Inflammatory macrophage (primary cell): Measurements from ENCODE around the gene TRAF3IP3.

ENCODE experiments used
- DNase-seq, 2 donors: peaks; one replicate each; pipeline ENCODE4 v3.0.0-alpha.2; 2020 to 2022

TRAF3IP3 gene

DNA sequence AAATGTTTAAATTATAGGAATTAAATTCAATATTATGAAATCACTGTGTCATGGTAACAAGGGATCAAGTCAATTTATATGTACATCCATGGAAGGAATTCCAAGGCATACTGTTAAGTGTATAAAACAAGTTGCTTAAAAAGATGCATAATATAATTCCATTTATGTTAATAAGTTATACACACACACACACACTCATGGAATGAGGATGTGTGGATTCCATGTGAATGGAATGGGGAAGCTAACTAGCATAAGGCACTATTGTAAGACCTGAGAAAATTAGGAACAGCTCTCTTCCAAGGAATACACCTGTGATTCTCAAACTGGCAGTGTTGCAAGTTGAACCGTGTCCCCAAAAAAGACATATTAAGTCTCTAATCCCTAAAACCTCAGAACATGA is 17.6 kb upstream of the TRAF3IP3 start:
- DNase-seq: no peak

DNA sequence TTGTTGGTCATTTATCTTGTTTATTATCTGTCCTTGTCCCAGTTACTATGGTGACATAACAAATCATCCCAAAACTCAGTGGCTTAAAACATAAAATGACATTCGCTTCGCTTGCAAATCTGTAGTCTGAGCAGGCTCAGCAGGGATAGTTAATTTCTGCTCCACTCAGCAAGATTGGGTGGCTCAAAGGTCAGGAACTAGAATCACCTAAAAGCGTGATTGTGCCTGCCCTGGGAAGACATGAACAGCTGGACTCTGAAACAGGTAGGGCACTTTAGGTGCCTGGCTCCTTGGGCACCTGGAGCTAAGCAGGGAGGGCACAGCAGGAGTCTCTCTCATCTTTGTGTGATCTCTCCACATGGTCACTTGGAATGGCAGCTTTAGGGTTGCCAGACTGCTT is 14.7 kb upstream of the TRAF3IP3 start:
- no peak for DNase-seq

GRCh38 chr1:209741889-209742288 is 14.0 kb upstream of the TRAF3IP3 start:
- DNase-seq: no peak

GRCh38 chr1:209742409-209743144 is 13.3 kb upstream of the TRAF3IP3 start:
- DNase-seq: no peak

DNA sequence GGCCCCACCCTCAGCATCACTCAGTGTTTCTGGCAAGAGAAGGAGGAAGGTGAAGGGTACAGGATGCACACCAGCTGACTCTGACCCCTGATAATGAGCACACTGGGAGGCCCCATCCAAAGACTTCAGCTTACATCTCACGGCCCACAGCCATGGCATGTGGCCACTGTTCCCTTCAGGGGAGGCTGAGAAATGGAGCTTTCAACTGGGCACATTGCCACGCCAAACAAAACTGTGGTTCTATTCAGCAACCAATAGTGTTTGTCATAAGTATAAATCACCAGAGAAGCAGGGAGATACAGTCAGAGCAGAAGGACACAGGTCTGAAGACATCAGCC is 12.7 kb upstream of the TRAF3IP3 start:
- DNase-seq: no peak

DNA sequence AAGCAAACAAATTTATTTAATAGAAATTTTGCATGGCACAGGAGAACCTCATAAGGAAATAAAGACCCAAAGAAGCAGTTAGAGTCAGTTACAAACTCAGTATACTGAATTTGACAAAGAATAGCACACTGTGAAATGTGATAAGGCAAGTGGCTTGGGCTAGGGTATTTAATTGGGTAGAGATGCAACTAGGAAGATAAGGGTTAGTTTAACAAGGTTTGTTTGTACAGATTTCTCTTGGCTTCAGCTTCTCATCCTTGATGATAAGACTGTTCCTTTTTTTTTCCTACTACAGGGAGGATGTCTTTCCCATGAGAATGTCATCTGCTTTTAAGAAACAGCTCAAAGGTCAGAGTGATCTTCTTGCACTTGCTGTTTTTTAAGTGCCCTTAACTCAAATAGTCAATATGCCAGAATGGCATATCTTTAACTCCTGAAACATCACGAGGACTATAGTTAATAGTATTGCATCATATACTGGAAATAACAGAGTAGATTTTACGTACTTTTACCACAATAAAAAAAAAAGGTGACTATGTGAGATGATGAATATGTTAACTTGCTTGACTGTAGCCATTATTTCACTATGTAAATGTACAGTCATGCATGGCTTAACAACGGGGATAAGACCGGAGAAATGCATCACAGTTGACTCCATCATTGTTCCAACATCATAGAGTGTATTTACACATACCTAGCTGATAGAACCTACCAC is 9.2 kb upstream of the TRAF3IP3 start:
- DNase-seq: no peak

GRCh38 chr1:209747580-209748262 is 8.1 kb upstream of the TRAF3IP3 start:
- DNase-seq: peak; percentile 82 to 83

- DNase-seq: no peak
These were observed 7.2 kb upstream of the TRAF3IP3 start for GRCh38 chr1:209748620-209749019.

GRCh38 chr1:209749205-209749604 is 6.6 kb upstream of the TRAF3IP3 start:
- DNase-seq: no peak

DNA sequence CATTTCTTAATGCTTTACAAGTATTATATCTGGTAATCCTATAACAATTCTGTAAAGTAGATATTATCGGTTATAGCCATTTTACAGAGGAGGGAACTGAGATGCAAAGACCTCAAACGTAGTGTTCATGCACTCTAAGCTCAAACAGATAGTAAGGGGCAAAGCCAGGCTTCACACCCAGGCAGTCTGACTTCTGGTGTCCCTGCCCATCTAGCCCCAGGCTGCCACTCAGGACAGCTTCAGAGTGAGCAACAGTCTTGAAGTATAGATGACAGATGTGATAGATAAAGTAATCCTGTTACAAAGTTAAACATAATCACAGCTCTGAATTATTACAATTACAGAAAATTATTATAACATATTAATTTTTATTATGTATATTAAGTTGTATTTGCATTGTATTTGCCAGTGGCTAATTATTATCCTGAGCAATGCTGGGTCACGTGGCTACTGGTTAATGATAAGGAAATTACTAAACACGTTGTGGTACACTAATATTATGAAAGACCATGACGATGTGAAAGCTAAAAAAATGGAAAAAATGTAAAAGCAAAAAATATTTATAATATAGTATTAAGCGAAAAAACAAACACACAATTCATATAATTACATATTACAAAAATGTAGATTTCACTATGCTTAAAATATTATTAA is 6.1 kb upstream of the TRAF3IP3 start:
- DNase-seq: no peak

GRCh38 chr1:209751627-209752231 is 4.1 kb upstream of the TRAF3IP3 start:
- DNase-seq: no peak

GRCh38 chr1:209752890-209753289 is 3.0 kb upstream of the TRAF3IP3 start:
- no peak for DNase-seq

DNA sequence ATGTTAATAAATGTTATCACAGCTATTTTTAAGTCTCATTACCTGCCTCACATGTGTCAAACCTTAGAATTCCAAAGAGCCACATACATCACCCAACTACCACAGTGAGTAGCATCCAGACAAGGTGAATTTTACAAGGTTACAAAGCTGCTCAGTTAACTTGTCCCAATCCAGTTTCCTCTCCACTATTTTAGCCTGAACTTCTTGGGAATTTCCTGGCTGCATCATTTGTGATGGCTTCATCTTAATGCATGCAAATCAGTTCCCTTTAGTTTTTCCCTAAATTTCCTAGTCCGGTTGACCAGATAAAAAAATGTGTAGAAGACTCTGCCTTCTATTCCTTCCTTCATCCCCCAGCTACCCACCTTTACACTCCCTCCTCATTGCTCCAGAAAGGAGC is 597 bp upstream of the TRAF3IP3 start:
- DNase-seq: no peak

DNA sequence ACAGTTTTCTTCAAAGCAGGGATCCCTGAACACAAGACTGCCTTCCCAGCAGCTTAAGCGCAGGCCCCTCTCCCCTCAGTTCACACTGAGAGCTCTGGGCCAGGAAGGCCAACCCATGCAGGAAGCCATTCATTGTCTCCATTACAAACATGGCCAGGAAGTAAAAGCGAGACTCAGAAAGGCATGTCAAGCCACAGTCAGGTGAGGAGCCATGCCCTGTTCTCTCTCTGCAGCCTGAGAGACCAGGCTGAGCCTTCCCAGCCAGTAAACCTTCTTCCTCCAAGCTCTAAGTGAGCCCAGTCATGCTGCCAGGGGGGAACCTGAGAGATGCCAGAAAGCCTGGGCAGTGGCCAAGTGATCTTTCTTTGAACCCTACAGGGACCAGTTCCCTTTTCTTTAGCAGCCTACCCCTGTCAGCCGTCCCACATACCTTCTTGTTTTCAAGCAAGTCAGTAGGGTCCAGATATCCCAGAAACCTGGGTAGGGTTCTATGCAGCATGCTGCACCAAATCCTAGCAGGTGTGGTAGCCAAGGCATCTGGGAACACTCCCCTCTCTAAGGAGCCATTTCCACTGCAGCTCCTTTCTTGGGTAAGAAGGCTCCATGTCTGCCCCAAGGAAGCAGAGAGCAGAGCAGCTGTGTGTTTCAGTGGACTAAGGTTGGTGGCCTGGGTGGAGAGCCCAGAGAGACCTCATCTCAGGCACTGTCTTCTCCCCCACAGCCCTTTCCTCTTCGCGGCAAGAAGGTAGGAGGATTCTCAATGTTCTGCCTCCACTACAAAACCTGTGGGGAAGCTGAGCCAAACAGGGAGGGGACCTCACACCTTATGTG is 977 bp downstream of the TRAF3IP3 start:
- DNase-seq: peak; percentile 74 to 76

DNA sequence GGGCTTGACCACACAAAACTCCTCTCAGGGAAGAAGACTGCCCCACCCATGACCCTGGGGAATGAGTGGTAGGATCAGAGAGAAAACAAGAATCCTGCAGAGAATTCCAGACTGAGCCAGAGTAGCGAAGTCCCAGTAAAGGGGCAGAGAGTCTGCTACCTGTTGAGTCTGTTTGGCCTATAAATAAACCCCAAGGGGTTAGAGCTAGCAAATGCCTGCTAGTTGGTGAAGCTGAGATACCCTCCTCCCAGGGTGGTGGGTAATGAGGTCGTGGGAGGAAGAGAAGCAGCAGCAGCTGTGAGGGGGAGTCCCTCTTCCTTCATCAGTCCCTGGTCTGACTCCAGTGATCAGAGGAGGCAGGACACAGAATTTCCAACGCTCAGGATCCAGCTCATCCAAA is 2.5 kb downstream of the TRAF3IP3 start:
- no peak for DNase-seq

- no peak for DNase-seq
These were observed 4.0 kb downstream of the TRAF3IP3 start for GRCh38 chr1:209759829-209760359.

GRCh38 chr1:209761011-209761635 is 5.3 kb downstream of the TRAF3IP3 start:
- peak; percentile 68 to 81 for DNase-seq

DNA sequence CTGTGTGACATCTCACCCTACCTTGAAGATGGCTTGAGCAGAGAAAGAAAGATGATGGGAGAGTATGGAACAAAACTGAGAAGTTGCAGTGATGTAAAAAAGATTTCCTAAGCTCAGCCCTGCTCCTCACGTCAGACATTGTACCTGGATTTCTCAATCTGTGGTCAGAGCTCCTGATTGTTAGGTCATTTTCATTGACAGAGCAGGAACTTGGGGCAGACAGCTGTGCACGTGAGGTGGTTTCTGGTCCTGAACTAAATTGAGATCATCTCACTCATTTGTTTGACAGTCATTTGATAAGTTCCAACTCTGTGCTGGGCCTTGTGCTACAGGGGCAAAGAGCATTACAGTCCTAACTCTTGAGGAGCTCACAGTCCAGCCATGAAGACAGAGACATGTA is 10.2 kb downstream of the TRAF3IP3 start:
- peak; percentile 85 to 90 for DNase-seq

DNA sequence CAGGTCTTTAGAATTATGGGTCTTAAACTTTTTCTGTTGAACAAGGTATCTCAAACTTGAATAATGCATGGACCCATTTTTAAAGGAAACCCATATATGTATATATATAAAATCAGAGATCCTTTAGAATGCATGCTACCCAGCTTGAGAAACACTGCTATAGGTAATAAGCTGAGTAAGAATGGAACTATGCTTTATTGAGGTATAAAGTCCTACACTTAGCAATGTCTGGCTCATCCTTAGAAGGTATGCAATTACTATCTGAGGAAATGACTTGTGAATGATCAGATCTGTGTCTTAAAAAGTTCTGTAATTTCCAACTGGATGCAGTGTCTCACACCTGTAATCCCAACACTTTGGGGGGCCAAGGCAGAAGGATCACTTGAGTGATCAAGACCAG is 11.2 kb downstream of the TRAF3IP3 start:
- no peak for DNase-seq

DNA sequence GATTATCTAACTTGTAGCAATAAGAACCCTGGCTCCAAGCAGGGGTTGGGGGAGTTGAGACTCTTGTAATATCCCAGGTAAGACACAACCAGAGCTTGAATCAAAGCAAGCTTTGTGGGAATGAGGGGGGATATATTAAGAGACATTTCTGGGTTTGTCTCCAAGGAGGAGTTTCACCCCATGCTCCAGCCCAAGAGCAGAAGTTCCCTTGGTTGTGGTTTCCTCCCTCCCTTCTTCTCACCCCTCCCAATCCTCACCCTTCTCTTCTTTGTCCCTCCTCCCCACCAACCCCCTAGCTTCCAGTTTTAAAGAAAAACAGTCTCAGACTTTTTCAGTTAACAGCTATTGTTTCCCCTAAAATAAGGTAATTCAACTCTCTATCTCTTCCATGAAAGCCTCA is 11.9 kb downstream of the TRAF3IP3 start:
- peak in 1 of 2 donors; percentile 38 for DNase-seq

DNA sequence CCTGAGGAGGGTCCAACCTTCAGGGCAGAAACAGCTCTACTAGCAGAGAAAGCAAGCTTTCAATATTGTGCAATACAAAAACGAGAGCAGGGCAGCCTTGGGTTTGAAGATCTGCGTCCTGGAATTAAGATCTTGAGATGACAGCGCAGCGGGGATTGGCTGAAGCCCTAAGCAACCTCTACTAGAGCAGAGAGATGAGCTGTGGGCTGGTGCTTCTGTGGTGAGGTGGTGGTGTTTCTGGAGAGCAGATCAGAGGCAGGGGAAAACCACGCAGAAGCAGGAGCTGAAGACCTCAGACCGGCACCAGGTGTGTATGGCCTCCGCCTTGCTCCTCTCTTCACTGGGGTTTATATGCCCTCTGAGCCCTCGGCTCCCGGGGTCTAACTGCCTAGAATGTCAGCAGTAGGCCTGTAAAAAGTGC is 12.5 kb downstream of the TRAF3IP3 start:
- DNase-seq: no peak
